Activated gamma-delta T cell (primary cell): ENCODE measurements around the gene AFAP1.

Experiments used
- DNase-seq: peaks from one replicate; lab custom pipeline; 2025; lab: John Stamatoyannopoulos, UW

Gene AFAP1

DNA sequence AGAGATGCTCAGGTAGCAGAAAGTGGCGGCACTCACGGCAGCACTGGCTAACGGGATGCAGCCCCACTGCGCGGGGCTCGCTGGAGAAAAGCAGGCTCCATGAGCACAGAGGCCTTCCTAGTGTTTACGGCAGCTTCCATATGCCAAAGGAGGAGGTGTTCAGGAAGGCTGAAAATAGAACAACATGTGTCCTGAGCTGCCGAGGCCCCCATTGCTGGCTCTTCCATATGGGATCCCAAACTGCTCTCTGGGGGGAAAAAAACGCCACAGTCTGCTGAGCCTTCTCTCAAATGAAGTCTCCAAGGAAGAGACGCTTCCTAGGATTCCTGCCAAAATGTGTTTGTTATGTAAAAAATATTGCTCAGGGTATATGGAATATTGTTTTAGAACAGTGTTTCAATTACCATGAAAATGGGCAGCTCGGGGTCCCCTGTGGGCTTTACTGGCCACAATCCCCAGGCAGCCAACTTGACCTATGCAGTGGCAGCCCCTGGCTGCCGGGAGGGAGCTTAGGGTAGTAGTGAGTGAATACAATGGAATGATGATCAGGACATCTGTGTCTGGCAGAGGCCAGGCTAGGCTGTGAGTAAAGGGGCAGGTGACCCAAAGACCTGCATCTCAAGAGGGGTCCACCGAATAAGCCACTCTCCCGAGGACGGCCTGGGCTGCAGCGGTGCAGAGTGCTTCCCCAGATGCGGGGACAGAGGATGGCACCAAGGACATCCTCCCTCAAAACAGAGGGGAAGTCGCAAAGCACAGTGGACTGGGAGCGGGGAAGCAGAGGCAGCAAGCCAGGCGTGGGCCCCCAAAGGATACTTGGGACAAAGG is 170.1 kb downstream of the AFAP1 start:
- DNase-seq: no peak

DNA sequence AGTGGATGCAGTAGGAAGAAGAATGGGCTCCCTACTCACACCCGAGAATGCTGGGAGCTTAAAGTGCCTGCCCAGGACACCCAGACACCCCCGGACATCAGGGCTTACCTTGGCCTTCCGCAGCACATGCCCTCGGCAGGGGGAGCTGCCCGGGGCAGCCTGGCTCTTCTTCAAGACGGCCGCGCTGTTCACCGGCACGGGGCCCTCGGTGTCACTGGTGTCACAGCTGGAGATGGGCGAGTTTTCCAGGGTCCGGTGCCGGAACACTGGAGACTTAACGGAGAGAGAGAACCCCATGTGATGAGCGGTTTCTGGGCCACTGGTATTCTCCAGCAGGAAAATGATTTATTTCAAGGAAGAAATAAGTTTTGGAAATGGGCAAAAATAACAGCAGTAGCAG is 170.9 kb downstream of the AFAP1 start:
- DNase-seq: no peak

DNA sequence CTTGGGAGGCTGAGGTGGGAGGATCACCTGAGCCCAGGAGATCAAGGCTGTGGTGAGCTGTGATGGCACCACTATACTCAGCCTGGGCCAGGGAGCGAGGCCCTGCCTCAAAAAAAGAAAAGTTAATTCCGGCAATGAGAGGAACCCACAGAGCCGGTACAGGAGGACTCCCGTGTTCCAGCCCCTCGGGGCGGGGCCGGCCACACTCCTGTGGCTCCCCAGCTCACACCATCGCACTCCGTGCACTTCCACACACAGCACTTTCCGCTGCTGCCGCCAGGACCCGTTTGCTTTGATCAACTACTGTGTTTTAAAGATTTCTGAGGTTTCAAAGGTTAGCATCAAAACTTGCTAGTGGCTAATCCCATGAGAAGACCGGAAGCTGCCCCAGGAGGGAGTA is 171.7 kb downstream of the AFAP1 start:
- DNase-seq: no peak

DNA sequence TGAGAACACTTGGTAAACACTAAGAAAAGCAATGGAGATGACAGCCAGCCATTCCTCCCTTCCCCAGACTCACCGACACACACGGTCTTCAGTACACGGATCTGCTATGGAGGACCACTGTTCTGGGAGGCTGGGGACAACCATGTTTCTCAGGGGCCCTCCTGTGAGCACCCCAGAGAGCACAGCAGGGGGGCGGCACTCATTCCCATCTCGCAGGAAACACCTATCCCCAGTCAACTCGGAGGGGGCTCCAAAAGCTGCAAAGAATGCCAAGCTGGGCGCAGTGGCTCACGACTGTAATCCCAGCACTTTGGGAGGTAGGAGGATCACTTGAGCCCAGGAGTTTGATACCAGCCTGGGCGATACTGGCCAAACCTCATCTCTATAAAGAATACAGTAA is 172.1 kb downstream of the AFAP1 start:
- DNase-seq: no peak

DNA sequence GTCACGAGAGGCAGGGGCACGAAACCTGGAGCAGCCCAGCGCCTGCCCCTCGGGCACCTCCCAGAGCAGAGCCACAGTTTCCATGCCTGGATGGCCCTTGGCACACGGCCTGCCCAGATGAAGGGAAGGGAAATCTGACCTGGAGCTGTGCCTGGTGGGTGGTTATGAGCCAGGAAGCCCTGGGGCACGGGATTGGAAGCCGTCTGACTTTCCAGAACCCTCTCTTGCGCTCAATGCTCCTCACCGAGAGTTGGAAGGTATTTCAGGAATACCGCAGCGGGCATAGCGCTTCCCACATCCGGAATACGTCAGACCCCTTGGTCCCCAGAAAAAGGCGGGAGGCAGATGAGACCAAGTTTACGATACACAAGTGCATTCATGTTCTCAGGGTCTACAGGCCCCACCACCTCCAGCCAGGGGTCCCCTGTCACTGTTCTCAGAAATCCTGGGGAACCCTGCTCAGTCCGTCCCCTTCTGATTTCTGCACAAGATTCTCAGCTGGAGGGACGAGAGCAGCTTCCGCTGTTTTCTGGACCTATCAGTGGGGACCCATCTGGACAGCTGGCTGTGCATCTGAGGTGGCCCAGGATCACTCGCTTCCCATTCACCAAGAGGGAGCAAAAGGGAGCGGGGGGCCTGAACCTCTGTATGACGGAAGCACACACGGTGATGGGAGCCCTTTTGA is 172.9 kb downstream of the AFAP1 start:
- no peak for DNase-seq

DNA sequence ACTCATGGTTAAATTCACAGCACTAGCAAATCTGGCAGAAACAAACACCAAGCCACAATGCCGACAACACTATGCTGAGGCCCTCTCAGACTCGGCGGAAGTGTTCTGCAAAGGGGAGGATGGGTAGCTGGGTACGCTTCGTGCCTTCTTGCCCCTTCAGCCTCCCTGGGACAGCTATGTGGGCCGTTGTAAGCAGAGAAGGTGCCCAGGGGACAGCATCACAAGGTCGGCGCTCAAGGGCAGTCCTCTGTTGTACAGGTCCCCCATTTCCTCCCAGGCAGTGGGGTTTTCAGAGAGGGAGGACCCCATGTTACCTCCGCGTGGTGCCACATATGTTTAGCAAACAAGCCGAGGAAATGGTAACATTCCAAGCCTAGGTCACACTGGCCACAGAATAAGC is 173.6 kb downstream of the AFAP1 start:
- no peak for DNase-seq

DNA sequence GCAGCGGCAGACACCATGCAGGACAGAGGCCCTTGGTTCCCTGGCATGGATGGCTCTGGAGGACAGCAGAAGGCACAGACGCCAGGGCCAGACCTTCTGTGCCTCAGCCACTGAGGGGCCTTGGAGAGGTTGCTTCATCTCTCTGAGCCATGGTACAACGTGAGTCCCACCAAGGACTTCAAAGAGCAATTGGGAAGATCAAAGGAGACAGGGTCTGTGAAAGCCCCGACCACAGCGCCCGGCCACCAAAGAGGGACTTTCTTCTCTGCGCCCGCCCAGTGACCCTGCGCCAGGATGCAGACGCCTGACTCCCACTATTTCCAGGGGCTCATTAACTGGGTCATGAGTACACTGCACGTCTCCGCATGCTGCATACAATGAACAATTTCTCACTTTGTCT is 174.0 kb downstream of the AFAP1 start:
- no peak for DNase-seq

DNA sequence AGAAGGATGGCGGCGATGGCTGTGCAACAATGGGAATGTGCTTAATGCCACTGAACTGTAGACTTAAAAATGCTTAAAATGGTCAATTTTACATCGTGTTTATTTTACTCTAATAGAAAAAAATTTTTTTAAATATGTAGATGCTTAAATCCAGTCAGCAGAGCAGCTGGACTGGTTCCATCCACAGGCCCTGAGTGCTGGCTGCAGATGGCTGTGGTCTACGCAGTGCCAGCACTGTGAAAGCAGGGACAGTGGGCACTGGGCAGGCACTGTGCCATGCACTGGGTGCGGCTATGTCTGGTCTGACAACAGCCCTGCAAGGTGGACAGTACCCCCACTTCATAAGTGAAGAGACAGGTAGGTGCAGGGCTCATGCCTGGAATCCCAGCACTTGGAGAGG is 175.2 kb downstream of the AFAP1 start:
- DNase-seq: no peak

DNA sequence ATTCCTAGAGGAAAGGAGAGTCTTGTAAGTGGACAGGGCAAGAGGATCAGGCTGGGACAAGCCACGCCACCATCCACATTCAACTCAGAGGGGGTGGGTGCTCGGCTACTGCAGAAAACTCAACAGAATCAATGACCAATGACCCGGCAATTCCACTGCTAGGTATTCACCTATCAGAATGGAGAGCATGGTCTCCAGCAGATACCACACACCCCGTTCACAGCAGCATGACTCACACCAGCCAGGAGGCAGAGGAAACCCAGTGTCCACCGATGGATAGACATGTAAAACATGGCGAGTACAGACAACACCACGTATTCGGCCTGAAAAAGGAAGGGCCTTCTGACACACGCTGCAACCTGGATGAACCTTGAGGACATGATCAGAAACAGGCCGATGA is 175.9 kb downstream of the AFAP1 start:
- DNase-seq: no peak

DNA sequence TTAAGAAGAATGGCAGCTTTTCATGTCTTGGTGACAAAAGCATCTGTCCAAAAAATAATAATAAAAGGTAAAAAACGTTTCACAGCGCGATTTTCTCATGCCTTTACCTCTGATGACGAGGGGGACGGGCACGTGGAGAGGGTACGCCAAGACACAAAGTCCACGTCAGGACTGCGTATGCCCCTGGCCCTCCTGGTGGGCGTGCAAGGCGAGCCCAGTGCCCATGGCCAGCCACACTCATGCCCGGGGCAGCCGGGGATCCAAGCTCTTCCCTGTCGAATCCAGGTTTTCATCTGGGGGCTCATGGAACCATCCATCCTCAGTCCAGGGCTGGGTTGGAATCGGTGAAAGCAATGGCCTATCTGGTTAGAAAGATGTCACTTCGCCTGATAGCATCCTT is 176.6 kb downstream of the AFAP1 start:
- DNase-seq: no peak

DNA sequence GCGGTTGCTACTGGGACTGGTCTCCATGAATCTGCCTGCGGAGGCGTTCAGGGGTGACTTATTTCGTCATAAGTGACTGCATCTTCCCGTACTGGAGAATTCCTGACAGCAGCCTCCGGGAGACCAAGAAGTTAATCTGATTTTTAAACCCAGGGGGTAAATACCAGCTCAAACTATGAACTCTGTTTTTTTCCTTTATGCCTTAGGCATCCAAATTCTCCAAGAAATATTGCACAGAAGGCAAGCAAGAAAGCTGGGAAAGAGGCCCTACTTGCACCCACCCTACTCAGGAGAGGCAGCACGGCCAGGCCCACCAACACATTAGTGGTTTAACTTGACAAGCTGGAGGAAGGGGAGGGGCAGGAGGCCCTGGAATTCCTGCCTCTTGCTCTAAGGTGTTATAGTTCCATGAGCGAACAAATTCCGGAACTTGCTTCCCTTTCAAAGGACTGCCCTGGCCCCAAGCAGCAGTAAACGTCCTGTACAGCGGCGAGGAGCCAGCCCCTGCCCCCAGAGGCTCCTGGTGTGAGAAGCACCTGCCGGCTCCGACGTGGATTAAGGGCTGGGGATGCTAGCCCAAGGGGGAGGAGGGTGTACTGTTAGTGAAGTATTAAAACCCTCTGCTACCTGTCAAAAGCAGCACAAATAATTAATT is 177.2 kb downstream of the AFAP1 start:
- no peak for DNase-seq

DNA sequence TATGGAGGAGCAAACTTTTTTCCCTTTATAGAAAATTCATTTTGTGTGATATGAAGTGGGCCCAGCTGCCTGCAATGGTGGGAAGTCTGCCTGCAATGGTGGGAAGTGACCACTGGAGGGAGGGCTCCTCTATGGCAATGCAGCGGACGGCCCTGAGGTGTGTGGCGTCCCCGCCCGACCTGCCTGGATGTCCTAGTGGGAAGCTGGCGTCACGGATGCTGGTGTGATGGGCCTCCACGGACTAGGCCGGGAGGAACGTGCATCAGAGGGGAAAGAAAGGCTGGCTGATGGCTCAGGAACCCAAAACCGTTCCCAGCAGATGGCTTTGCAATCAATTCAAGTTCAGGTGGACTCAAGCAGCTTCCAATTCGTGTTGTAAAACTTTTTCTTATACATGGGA is 177.9 kb downstream of the AFAP1 start:
- no peak for DNase-seq

DNA sequence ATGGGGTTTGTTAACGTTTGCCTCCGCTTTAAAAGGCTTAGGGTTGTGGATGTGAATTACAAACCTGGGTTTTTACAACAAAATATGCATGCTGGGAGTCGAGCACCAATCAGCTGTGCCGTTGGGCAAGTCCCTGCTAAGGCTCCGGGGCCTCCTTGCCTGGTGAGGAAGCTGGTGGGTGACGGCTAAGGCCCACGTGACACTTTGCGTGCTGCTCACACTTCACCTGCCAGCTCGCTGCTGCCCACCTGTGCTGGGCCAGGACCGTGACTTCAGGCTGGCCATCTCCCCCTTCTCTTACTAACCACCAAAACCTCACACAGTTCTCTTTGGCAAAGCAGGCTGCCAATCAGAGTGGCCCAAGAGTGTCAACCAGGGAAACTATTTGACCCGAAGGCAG is 178.3 kb downstream of the AFAP1 start:
- DNase-seq: no peak

DNA sequence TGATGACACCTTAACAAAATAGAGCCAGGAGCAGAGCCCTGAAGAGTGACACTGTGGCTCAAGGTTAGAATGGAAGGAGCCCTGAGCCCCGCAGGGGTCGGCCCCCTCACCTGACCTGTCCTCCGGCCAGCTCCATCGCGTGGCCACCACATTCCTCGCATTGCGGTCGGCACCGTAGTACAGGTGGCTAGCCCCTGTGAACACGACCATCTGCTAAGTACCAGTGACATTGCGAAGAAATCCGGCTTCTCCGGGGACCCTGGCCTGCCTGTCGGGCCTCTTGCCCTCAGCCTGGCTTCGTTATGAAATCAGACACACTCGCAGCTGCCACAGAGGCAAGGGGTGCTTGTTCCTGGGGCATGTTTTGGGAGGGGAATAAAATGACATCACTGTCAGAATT is 179.0 kb downstream of the AFAP1 start:
- DNase-seq: no peak

DNA sequence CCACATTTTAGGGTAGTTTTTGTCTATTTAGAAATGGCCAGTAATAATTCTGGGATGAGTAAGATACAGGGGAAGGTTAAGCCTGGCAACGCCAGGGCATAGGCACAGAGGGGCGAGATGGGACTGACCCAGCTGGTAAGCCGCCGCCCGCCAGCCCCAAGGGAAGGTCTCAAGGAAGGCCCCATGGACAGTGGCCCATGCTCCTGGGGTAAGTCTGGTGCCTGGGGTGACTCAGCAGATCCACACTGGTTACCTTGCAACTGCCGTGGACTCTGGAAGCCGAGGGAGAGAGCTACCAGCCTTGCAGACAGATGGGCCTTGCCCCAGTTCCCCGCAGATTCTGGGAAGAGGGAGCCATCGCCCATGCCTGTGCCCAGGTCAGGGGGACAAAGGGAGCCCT is 179.4 kb downstream of the AFAP1 start:
- DNase-seq: no peak

DNA sequence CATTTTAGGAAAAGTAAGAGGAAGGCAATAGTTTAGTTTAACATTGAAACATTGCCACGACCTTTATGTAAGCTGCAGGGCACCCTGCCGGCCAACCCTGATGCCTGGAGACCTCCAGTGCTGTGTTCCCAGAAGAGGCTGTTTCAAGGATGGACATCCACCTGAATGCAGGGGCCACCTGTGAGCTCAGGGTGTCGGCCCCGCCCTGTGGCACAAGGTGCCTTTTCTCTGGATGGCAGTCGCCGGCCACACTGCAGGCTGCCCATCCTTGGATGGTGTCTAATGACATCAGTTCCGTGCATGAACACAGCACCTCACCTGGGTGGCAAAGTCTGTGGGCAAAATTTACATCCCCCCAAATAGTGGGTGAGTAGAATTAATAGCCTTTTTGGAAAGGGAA is 180.0 kb downstream of the AFAP1 start:
- no peak for DNase-seq

DNA sequence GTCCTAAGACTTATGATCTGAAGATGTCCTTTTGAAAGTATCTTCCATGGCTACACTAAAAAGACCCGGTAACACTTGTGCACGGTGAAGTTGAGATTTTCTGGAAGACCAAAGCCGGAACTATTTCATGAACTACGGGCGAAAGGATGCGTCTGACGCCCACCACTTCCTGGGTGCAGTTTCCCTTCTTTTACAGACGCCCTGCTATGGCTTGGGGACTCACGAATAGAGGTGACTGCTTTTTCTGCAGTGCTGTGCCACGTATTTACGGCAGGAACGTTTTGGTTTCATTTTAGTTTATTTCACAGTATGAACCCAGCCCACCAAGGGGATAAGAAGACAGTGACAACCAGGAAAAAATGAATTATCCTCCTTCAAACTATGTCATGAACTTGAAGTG is 180.4 kb downstream of the AFAP1 start:
- DNase-seq: no peak

DNA sequence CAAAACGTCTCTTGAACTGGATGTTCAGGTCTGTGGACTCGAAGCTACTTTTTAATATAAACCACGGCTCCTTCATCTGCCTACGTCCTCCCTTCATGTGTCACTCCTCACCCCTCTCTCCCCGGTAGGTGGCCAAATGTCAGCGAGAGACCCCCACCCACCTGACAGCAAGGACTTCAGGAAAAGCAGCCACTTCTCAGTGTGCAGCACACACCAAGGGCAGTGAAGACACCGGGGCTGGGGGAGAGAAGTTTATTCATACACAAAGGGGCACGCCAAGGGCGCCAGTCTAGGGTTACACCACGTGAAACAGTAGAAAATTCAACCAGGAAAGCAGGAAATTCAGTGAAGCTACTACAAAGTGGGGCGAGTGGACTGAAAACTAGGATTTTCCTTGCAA is 181.2 kb downstream of the AFAP1 start:
- DNase-seq: no peak

DNA sequence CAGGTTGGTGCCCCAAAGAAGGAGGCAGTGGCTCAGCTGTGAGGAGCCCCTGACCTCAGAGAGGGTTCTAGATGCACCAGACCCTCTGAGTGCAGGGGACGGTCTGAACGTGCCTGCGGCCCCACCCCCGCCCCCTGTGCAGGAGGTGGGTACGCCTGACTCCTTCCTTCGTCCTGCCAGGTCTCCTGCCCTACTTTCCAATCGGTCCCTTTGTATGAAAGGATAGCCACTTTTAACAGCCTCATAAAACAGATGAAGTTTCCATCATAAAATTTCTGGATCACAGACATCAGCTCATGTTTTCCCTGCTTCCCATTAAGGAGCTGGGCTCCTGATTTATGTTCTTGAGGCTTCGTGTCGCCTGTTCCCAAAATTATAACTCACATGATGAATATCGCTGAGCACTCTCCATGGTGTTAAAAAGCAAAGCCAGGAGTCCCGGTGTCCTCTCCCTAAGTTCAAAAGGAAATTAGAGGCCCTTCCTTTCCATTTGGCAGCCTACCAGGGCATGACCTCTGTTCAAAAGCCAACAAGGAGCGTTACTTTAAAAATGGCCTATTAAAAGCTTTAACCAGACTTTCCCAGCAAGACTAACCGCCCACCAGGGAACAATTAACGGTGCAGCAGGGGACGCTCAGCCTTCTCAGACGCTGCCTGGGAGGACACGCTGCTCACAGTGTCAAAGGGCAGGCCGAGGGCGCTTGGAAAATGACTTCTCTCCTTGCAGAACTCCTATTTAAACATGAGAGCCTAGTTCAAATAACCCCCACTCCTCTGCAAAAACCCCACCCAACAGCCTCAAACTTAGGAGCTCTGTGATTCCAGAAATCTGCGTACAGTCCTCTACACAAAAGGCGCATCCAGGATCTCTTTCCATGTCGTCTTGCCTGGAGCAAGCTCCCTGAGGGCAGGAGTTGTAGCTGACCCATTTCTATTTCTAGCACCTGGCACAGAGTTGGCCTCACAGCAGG is 181.9 kb downstream of the AFAP1 start:
- DNase-seq: no peak

DNA sequence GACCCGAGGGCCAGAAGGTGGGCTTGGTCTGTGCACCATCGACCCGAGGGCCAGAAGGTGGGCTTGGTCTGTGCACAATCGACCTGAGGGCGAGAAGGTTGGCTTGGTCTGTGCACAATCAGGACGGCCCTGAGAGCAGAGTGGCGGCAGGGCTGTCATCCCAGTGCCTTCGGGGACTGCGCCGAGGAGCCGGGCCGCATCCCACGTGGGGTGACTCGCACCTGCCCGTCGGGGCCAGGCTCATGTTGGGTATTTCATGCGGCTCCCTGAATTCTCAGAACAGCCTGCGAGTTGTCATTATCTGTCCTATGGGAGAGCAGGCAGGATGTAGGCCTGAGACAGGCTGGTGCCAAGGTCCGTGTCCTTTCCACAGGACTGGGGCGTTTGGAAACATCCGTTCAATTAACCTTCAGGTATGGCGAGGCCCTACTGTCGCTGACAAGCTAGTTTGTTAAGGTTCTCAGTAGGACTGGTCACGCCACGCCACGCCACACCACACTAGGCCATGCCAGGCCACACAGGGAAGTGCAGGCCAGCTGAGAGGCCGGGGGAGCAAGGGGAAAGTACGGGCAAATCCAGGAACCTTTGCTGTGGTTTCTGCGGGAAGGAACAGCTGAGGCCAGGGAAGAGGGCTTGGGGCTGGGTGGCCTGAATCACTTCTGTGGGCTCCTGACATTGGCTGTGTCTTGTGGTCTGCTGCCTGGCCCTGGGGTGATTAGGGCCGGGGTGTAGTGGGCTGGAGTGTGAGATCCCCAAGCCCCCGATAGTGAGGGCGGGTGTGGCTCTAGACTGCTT is 182.9 kb downstream of the AFAP1 start:
- no peak for DNase-seq

DNA sequence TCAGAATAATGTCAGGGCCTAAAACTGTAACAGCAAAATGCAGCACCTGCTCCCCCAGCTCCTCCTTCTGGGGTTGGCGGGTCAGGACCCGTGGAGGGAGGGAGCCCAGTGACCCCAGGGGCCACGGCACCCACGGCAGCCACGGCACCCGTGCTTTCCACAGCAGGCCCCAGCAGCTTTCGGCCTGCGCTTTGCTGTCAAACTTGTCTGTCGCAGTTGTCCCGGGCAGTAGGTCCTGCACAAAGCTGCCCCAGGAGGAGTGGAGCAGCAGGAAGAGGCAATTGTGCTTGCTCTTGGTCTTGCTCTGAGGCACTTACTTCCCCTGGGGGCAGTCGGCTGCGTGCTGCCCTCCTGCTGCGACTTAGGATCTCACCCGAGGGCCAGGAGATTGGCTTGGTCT is 183.6 kb downstream of the AFAP1 start:
- no peak for DNase-seq
